Measurements from ENCODE around the gene CELSR1. TPM values are rescaled to one million over a fixed set of nuclear protein-coding genes. Genes with fewer than 3 reads are reported as not detected.

Gene CELSR1
- total RNA-seq, 2 experiments from 2014 or later, result 3.7 to 5.2 TPM

- Histone ChIP-seq H3K27ac (ENCODE audit: low read depth, low read length, poor library complexity, severe bottlenecking) (no peak overlapping the region), H4K20me1 (ENCODE audit: insufficient read depth, low read length) (no peaks in the 10 kb centered on the region), H3K79me2 (ENCODE audit: insufficient read depth, low read depth, low read length) (no peaks in the 10 kb centered on the region), H3K4me1 (ENCODE audit: insufficient read depth, low read length, poor library complexity, severe bottlenecking) (peaks cover 6% of the 10 kb centered on the region), H3K9me2 (ENCODE audit: insufficient read depth, low read length) (no peaks in the 10 kb centered on the region), H2AFZ (ENCODE audit: low read length) (no peak overlapping the region), H3K36me3 (ENCODE audit: insufficient read depth, low read length) (no peaks in the 10 kb centered on the region), H3K4me3 (ENCODE audit: low read depth, low read length, poor library complexity, severe bottlenecking) (no peak overlapping the region), H3K9me3 (ENCODE audit: low read length) (no peaks in the 10 kb centered on the region), H3K4me2 (ENCODE audit: low read length) (no peak overlapping the region)
- no peak for DNase-seq (ENCODE audit: low spot score)
- ChIA-PET POLR2A (interaction anchor here (0.6 kb wide), 1 partner anchor 1327 kb away, joined by 3 read pairs; no protein-coding TSS in a partner anchor), CTCF (ENCODE audit: unreplicated experiment) (no interaction called here)
- TF ChIP-seq EZH2phosphoT487 (IDR thresholded peaks at IDR 0.05; ENCODE audit: borderline replicate concordance, low read depth, low read length) (no peak), CTCF (conservative IDR thresholded peaks at IDR 0.05; ENCODE audit: low read length) (no peak)
- intact Hi-C loops (cut with micrococcal nuclease; ENCODE audit: unreplicated experiment), result no loop called here
- BruUV-seq (replicated peaks), result no TSS peak
Measured at GRCh38 chr22:46469711-46470110, 67.7 kb downstream of the CELSR1 start.

GRCh38 chr22:46467006-46467405, 70.4 kb downstream of the CELSR1 start:
- no peaks in the 10 kb centered on the region for H3K9me2 ChIP-seq (ENCODE audit: insufficient read depth, low read length)
- DNase-seq (ENCODE audit: low spot score), result no peak
- no peak overlapping the region for H3K4me3 ChIP-seq (ENCODE audit: low read depth, low read length, poor library complexity, severe bottlenecking)
- no peaks in the 10 kb centered on the region for H4K20me1 ChIP-seq (ENCODE audit: insufficient read depth, low read length)
- H3K27ac ChIP-seq (ENCODE audit: low read depth, low read length, poor library complexity, severe bottlenecking), result no peak overlapping the region
- no peak overlapping the region for H3K4me2 ChIP-seq (ENCODE audit: low read length)
- intact Hi-C loops (cut with micrococcal nuclease; ENCODE audit: unreplicated experiment), result no loop called here
- ChIA-PET CTCF (ENCODE audit: unreplicated experiment) (no interaction called here), POLR2A (no interaction called here)
- no peaks in the 10 kb centered on the region for H3K36me3 ChIP-seq (ENCODE audit: insufficient read depth, low read length)
- H2AFZ ChIP-seq (ENCODE audit: low read length), result no peak overlapping the region
- no peak for TF ChIP-seq EZH2phosphoT487 (IDR thresholded peaks at IDR 0.05; ENCODE audit: borderline replicate concordance, low read depth, low read length)
- TF ChIP-seq CTCF (conservative IDR thresholded peaks at IDR 0.05; ENCODE audit: low read length), result no peak
- BruUV-seq (replicated peaks), result no TSS peak
- no peaks in the 10 kb centered on the region for H3K79me2 ChIP-seq (ENCODE audit: insufficient read depth, low read depth, low read length)
- H3K9me3 ChIP-seq (ENCODE audit: low read length), result no peaks in the 10 kb centered on the region
- H3K4me1 ChIP-seq (ENCODE audit: insufficient read depth, low read length, poor library complexity, severe bottlenecking), result peaks cover 6% of the 10 kb centered on the region

GRCh38 chr22:46466255-46466676, 71.2 kb downstream of the CELSR1 start:
- no peaks in the 10 kb centered on the region for H3K9me2 ChIP-seq (ENCODE audit: insufficient read depth, low read length)
- H3K4me3 ChIP-seq (ENCODE audit: low read depth, low read length, poor library complexity, severe bottlenecking), result no peak overlapping the region
- ChIA-PET POLR2A (no interaction called here), CTCF (ENCODE audit: unreplicated experiment) (no interaction called here)
- BruUV-seq (replicated peaks), result no TSS peak
- TF ChIP-seq EZH2phosphoT487 (IDR thresholded peaks at IDR 0.05; ENCODE audit: borderline replicate concordance, low read depth, low read length) (no peak), CTCF (conservative IDR thresholded peaks at IDR 0.05; ENCODE audit: low read length) (no peak)
- no peaks in the 10 kb centered on the region for H3K79me2 ChIP-seq (ENCODE audit: insufficient read depth, low read depth, low read length)
- H2AFZ ChIP-seq (ENCODE audit: low read length), result no peak overlapping the region
- no peak for DNase-seq (ENCODE audit: low spot score)
- no peaks in the 10 kb centered on the region for H3K36me3 ChIP-seq (ENCODE audit: insufficient read depth, low read length)
- H4K20me1 ChIP-seq (ENCODE audit: insufficient read depth, low read length), result no peaks in the 10 kb centered on the region
- H3K4me2 ChIP-seq (ENCODE audit: low read length), result no peak overlapping the region
- intact Hi-C loops (cut with micrococcal nuclease; ENCODE audit: unreplicated experiment), result no loop called here
- peaks cover 6% of the 10 kb centered on the region for H3K4me1 ChIP-seq (ENCODE audit: insufficient read depth, low read length, poor library complexity, severe bottlenecking)
- H3K9me3 ChIP-seq (ENCODE audit: low read length), result no peaks in the 10 kb centered on the region
- H3K27ac ChIP-seq (ENCODE audit: low read depth, low read length, poor library complexity, severe bottlenecking), result no peak overlapping the region

Measured in OCI-LY7 (cell line).